Gastroesophageal sphincter (tissue), 3 donors: ENCODE results near the gene SAMD14.

Source experiments
- EP300 ChIP-seq: sonication (generic); formaldehyde crosslinking; IDR thresholded peaks from one replicate; pipeline ENCODE4 v1.6.1; 2017; ENCODE audit warnings: antibody characterized with exemption, mild to moderate bottlenecking
- POLR2A ChIP-seq, 2 donors: fragments of 450-650 bp; IDR thresholded peaks; one replicate each; pipeline ENCODE4 v1.6.1; 2017; ENCODE audit warnings: antibody characterized with exemption in 2 of 2, mild to moderate bottlenecking in 2 of 2, moderate library complexity in 1 of 2
- POLR2AphosphoS5 ChIP-seq: sonication (generic); formaldehyde crosslinking; IDR thresholded peaks from one replicate; pipeline ENCODE4 v1.6.1; 2017; ENCODE audit warnings: antibody characterized with exemption
- TF ChIP-seq, protein P1 (sequence below), 4 experiments: fragments of 200-600 bp in 2 of 4; fragments of 450-650 bp in 2 of 4; sonication (generic) in 1 of 4; IDR thresholded peaks; one replicate each; pipeline ENCODE4 v1.5.1; 2017 to 2019; ENCODE audit warnings: antibody characterized with exemption in 4 of 4, mild to moderate bottlenecking in 2 of 4, moderate library complexity in 2 of 4

DNA sequence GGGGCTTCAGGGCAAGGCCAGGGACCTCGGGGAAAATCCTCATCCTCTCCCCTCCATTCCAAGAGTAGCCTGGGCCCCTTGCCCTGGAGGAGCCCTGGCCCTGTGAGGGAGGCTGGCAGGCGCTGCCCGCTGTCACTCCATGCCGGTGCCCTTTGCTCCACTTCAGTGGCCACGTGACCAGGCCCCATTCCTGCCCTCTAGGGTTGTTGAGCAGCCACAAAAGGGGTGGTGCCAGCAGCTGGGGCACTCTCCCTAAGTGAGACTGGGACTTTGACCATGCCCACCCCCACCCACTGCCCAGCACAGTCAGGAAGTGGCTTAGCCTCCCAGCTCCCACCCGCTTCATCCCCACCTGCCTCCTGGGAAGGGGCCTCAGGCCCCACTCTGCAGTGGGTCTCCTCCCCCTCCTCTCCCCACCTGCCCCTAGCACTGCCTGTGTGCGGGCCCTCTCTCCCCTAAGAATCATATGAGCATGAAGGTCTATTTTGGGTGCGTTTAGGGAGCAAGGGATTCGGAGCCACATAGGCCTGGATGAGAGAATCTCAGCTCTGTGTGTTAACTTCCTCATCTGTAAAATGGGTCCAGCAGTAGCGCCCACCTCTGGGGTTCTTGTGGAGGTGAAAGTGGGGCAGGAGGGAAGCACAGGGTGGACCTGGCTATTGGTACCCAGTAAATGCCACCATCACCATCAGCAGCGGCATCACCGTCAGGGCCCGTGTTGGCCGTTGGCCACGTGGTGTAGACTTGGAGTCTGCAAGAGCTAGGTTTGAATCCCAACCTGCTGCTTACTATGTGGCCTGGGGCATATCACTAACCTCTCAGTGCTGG, 27.6 kb downstream of the SAMD14 start:
- TF ChIP-seq, protein P1, sequence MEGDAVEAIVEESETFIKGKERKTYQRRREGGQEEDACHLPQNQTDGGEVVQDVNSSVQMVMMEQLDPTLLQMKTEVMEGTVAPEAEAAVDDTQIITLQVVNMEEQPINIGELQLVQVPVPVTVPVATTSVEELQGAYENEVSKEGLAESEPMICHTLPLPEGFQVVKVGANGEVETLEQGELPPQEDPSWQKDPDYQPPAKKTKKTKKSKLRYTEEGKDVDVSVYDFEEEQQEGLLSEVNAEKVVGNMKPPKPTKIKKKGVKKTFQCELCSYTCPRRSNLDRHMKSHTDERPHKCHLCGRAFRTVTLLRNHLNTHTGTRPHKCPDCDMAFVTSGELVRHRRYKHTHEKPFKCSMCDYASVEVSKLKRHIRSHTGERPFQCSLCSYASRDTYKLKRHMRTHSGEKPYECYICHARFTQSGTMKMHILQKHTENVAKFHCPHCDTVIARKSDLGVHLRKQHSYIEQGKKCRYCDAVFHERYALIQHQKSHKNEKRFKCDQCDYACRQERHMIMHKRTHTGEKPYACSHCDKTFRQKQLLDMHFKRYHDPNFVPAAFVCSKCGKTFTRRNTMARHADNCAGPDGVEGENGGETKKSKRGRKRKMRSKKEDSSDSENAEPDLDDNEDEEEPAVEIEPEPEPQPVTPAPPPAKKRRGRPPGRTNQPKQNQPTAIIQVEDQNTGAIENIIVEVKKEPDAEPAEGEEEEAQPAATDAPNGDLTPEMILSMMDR (IDR thresholded peaks at IDR 0.05): no peak
- TF ChIP-seq POLR2AphosphoS5 (peak; percentile 17), POLR2A (IDR thresholded peaks at IDR 0.05) (no peak), EP300 (no peak)
